HG03469 (cell line): ENCODE data around the gene BUB1.
"Not testable (repeated sequence)": the region's sequence is repeated elsewhere in the genome, so short reads cannot be mapped to it uniquely, and the experiment has no call there.

Experiments
- ATAC-seq: cut with Tn5 transposase; IDR thresholded peaks from one replicate; pipeline ENCODE4 v1.9.1; 2021; ENCODE audit warnings: mild to moderate bottlenecking, moderate library complexity, moderate number of reproducible peaks; ENCODE audit not compliant: unreplicated experiment

Gene BUB1

GRCh38 chr2:110677530-110678456 lies at the start of gene BUB1:
BUB1 (minus strand) TSS chr2:110678063; CDS start chr2:110677995, 68 bp downstream.
- peak; percentile 46 for ATAC-seq

DNA sequence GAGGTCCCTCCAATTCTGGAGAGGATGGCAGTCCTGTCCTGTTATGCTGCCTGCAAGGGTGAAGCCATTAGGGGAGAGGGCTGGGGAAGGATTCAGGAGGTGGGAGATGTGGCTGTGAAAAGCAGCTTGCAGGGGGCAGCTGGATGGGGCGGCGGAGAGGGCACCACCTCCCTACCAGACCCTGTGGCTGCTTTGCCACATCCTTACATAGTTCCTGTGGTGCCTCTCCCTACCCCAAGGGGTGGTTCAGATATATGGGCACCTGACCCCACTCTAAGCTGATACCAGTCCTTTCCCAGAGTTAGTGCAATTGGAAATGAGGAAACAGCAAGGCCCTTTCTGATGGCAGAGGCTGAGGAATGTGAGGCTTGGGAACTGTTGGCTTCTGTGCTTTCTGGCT lies 48.4 kb upstream of the BUB1 start:
- no peak for ATAC-seq

GRCh38 chr2:110725859-110726258 lies 48.0 kb upstream of the BUB1 start:
- ATAC-seq: no peak

DNA sequence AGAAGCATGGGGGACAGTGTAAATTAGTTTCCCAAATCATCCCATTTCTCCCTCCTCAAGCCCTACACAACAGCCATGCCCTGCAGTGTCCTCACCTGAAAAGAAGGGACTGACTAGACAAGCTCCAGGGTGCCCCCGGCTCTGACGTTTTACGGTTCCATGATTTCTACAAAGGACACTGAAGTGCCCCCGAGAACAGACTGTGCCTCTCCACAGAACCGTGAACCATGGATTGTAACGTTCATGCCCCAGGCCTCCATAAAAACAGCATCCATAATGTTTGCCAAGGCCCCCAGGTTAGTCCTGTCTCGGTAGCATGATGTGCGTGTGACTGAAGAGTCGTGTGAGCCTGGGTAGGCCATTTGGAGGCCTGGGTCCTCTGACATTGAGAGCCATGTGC lies 47.5 kb upstream of the BUB1 start:
- no peak for ATAC-seq

DNA sequence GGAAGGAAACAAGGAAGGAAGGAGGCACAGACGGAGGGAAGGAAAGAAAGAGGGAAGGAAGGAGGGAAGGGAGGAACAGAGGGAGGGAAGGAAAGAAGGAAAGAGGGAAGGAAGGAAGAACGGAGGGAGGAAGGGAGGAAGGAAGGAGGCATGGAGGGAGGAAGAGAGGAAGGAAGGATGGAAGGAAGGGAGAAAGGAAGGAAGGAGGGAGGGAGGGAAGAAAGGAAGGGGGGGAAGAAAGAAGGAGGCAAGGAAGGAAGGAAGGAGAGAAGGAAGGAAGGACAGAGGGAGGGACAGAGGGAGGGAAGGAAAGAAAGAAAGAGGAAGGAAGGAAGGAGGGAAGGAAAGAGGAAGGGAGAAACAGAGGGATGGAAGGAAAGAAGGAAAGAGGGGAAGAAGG lies 47.0 kb upstream of the BUB1 start:
- no peak for ATAC-seq

DNA sequence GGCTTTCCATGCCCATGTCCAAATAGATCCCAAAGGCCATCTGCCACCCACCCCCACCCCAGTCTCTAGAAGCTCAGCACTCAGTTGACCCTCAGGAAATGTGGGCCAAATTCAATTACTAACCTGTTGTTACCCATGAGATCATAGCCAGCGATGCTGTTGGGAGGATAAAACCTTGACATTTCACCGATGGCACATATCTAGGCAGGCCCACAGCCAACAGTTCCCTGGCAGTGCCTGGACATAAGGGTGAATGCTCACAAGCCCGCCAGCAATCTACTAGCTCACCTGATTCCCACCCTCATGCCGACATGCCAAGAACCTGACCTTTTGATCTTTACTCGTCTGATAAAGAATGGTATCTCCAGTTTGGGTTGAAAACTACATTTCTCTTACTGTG lies 42.7 kb upstream of the BUB1 start:
- ATAC-seq: no peak

DNA sequence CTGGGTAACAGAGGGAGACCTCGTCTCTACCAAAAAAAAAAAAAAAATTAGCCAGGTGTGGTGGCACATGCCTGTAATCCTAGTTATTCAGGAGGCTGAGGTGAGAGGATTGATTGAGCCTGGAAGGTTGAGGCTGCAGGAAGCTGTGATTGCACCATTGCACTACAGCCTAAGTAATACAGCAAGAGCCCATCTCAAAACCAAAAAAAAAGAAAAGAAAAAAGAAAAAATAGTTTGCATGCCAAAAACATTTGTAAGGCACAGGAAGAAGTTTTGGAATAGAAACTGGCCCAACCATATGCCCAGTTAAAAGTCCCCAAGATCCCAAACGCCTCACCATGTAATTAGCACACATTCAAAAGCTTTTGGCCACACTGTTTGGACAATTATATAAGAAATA lies 41.1 kb upstream of the BUB1 start:
- ATAC-seq: no peak

DNA sequence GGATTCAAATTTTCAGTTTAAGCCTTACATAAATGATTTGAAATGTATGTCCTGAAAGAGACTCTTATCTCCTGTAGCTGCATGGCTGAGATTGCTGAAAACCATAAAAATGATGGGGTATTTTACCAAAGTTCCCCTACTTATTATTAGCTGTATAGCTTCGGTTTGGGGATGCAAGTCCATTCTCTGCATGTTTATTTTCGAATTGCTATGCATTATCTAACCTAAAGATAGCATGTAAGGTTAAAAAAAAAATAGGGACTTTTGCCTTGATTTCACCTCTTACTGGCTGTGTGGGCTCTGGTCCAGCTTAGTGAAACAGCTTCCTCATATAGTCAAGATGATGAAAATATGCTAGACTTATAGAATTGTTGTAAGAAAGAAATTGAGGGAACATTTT lies 40.5 kb upstream of the BUB1 start:
- no peak for ATAC-seq

- ATAC-seq: no peak
Observed at GRCh38 chr2:110717734-110718133, 39.9 kb upstream of the BUB1 start.

- no peak for ATAC-seq
Observed at GRCh38 chr2:110716959-110717645, 39.2 kb upstream of the BUB1 start.

- no peak for ATAC-seq
Observed at GRCh38 chr2:110714452-110715224, 36.8 kb upstream of the BUB1 start.

DNA sequence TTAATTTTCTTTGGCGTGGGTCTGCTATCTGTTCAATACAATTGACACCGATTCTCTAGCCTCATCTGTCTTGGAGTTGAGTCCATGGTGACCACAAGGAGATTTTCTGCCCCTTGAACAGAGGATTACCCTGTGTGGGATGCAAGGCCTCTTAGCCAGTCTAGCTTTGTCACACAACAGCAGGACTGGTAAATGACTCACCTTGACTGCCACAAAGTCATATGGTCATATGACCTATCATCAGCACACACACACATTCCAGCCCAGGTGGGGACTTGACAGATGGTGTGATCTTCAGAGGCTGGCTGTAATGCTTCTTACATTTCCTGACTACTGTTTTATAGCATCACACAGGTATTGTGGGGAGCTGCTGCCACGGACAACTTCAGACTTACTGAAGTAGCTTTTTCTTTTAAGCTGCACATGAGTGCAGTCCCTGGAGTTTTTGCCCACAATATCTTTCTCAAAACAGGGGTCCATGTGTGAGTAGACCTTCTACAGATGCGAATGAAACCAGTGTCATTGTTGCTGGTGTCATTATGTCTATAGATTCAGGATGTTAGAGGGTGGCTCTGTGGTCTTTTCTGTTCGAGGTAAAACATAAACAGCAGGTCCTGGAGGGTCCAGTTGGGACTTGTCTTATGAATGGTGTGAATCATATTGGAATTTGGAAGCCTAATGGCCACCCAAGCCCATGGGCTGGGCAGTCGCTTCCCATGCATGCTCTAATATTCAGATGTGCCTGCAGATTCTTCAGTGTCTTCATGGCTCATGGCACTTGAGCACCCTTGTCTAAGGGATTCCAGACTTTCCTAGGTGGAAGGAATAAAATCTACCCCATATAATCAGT lies 35.9 kb upstream of the BUB1 start:
- ATAC-seq: peak; percentile 48

DNA sequence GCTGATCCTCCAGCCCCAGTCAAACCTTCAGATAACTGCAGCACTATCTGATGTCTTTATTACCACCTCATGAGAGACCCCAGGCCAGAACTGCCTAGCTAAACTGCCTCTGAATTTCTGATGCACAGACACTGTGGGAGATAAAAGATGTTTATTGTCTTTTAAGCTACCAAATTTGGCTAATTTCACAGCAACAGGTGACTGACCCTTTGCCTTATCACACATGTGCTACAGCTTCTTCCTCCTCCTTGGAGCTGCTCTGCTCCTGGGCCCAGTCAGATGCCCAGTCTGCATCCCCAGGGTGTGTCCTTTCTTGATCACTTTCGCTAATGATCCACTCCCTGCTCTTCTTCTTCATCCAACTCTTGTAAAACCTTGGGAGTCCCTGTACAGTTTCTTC lies 34.9 kb upstream of the BUB1 start:
- ATAC-seq: no peak

GRCh38 chr2:110708455-110708854 lies 30.6 kb upstream of the BUB1 start:
- no peak for ATAC-seq

DNA sequence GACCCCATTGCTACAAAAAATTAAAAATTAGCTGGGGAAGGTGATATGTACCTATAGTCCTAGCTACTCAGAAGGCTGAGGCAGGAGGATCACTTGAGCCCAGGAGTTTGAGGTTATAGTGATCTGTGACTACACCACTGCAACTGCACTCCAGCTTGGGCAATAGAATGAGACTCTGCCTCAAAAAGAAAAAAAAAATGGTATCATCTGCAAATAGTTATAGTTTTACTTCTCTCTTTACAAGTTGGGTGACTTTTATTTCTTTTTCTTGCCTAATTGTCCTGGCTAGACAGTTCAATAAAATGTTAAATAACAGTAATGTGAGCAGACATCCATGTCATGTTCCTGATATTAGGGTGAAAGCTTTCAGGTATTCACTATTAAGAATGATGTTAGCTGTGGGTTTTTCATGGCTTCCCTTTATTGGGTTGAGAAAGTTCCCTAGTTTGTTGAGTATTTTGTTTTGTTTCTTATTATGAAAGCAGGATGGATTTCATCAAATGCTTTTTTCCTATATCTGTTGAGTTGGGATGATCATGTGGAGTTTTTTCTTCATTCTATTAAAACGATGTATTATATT lies 29.6 kb upstream of the BUB1 start:
- no peak for ATAC-seq

- no peak for ATAC-seq
Observed at GRCh38 chr2:110702514-110703380, 24.9 kb upstream of the BUB1 start.

GRCh38 chr2:110698253-110698652 lies 20.4 kb upstream of the BUB1 start:
- not testable (repeated sequence) for ATAC-seq

DNA sequence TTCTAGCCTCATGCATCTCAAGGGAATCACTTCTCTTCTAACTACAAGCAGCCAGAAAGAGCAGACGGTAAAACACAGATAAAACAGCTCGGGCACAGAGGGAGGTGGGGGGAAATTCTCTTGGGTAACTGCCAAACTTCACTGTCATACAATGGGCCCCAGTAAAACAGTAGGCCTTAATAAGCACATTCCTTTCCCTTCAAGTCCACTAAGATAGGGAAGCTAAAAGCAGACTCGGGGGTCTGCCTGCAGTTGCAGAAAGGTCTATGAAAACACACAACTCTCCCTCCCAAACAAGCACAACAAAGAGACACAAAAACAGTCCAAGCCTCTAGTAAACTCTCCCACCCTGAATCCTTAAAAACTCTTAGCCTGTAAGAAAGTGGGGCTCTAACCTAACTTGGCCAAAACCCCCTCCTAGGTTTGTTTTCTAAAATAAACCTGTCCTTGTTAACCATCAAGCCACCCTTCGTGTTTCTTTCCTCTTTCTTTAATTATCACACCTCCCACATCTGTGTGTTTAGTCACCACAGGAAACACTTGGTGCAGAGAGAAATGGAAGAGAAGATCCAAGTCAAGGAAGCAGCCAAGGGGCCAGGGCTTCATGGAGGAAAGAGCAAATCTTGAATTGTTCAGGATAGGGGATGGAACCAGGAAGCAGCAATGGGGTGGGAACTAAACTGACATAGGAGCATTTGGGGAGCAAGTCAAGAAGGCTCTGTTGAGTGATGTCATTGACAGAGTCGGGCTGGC lies 17.5 kb upstream of the BUB1 start:
- ATAC-seq: not testable (repeated sequence)
